ENCODE data around the gene FANCL.

GRCh38 chr2:58207189-58207588 is 33.9 kb downstream of the FANCL start:
- TF ChIP-seq, protein P1, sequence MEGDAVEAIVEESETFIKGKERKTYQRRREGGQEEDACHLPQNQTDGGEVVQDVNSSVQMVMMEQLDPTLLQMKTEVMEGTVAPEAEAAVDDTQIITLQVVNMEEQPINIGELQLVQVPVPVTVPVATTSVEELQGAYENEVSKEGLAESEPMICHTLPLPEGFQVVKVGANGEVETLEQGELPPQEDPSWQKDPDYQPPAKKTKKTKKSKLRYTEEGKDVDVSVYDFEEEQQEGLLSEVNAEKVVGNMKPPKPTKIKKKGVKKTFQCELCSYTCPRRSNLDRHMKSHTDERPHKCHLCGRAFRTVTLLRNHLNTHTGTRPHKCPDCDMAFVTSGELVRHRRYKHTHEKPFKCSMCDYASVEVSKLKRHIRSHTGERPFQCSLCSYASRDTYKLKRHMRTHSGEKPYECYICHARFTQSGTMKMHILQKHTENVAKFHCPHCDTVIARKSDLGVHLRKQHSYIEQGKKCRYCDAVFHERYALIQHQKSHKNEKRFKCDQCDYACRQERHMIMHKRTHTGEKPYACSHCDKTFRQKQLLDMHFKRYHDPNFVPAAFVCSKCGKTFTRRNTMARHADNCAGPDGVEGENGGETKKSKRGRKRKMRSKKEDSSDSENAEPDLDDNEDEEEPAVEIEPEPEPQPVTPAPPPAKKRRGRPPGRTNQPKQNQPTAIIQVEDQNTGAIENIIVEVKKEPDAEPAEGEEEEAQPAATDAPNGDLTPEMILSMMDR (IDR thresholded peaks at IDR 0.05; ENCODE audit: insufficient read depth, low read length): no peak
- TF ChIP-seq POLR2AphosphoS5 (IDR thresholded peaks at IDR 0.05; ENCODE audit: low read depth) (no peak), SPI1 (IDR thresholded peaks at IDR 0.05; ENCODE audit: borderline replicate concordance, low read depth) (no peak)
- TF ChIP-seq, protein P2, sequence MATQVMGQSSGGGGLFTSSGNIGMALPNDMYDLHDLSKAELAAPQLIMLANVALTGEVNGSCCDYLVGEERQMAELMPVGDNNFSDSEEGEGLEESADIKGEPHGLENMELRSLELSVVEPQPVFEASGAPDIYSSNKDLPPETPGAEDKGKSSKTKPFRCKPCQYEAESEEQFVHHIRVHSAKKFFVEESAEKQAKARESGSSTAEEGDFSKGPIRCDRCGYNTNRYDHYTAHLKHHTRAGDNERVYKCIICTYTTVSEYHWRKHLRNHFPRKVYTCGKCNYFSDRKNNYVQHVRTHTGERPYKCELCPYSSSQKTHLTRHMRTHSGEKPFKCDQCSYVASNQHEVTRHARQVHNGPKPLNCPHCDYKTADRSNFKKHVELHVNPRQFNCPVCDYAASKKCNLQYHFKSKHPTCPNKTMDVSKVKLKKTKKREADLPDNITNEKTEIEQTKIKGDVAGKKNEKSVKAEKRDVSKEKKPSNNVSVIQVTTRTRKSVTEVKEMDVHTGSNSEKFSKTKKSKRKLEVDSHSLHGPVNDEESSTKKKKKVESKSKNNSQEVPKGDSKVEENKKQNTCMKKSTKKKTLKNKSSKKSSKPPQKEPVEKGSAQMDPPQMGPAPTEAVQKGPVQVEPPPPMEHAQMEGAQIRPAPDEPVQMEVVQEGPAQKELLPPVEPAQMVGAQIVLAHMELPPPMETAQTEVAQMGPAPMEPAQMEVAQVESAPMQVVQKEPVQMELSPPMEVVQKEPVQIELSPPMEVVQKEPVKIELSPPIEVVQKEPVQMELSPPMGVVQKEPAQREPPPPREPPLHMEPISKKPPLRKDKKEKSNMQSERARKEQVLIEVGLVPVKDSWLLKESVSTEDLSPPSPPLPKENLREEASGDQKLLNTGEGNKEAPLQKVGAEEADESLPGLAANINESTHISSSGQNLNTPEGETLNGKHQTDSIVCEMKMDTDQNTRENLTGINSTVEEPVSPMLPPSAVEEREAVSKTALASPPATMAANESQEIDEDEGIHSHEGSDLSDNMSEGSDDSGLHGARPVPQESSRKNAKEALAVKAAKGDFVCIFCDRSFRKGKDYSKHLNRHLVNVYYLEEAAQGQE (IDR thresholded peaks at IDR 0.05; ENCODE audit: insufficient replicate concordance, low read depth): no peak

All from HL-60 (cell line).